Measurements from ENCODE around the gene PRF1.
"Not testable (repeated sequence)": the region's sequence is repeated elsewhere in the genome, so short reads cannot be mapped to it uniquely, and the experiment has no call there.

Gene PRF1

GRCh38 chr10:70593513-70593890 is 9.0 kb downstream of the PRF1 start:
- no peak for DNase-seq (ENCODE audit: low spot score)

GRCh38 chr10:70592746-70593512 is 9.6 kb downstream of the PRF1 start:
- DNase-seq (ENCODE audit: low spot score): no peak

- no peak for DNase-seq (ENCODE audit: low spot score)
These were observed 10.3 kb downstream of the PRF1 start for GRCh38 chr10:70592186-70592735.

- DNase-seq (ENCODE audit: low spot score): no peak
These were observed 11.7 kb downstream of the PRF1 start for GRCh38 chr10:70590655-70591416.

GRCh38 chr10:70589762-70590654 is 12.5 kb downstream of the PRF1 start:
- DNase-seq (ENCODE audit: low spot score): no peak

GRCh38 chr10:70588859-70589570 is 13.5 kb downstream of the PRF1 start:
- DNase-seq (ENCODE audit: low spot score): no peak

GRCh38 chr10:70588255-70588654 is 14.3 kb downstream of the PRF1 start:
- DNase-seq (ENCODE audit: low spot score): no peak

- no peak for DNase-seq (ENCODE audit: low spot score)
These were observed 15.4 kb downstream of the PRF1 start for GRCh38 chr10:70587045-70587658.

- no peak for DNase-seq (ENCODE audit: low spot score)
These were observed 16.1 kb downstream of the PRF1 start for GRCh38 chr10:70586348-70586930.

- DNase-seq (ENCODE audit: low spot score): no peak
These were observed 16.9 kb downstream of the PRF1 start for GRCh38 chr10:70585578-70586169.

GRCh38 chr10:70584909-70585544 is 17.5 kb downstream of the PRF1 start:
- no peak for DNase-seq (ENCODE audit: low spot score)

GRCh38 chr10:70584366-70584765 is 18.2 kb downstream of the PRF1 start:
- DNase-seq (ENCODE audit: low spot score): no peak

GRCh38 chr10:70583669-70584037 is 18.9 kb downstream of the PRF1 start:
- no peak for DNase-seq (ENCODE audit: low spot score)

- DNase-seq (ENCODE audit: low spot score): no peak
These were observed 19.5 kb downstream of the PRF1 start for GRCh38 chr10:70582793-70583668.

GRCh38 chr10:70581176-70581575 is 21.4 kb downstream of the PRF1 start:
- not testable (repeated sequence) for DNase-seq (ENCODE audit: low spot score)

- no peak for DNase-seq (ENCODE audit: low spot score)
These were observed 23.1 kb downstream of the PRF1 start for GRCh38 chr10:70579234-70580002.

- DNase-seq (ENCODE audit: low spot score): peak; percentile 45
These were observed 24.1 kb downstream of the PRF1 start for GRCh38 chr10:70578371-70578947.
